Loucy (cell line): ENCODE measurements around the gene PA2G4.

ENCODE experiments used
- H2AFZ ChIP-seq: fragments of 200-600 bp; sonication (generic); 2 replicates; pipeline ENCODE4 v1.6.0; 2016; ENCODE audit warnings: antibody characterized with exemption, mild to moderate bottlenecking, low read length, moderate library complexity
- H3F3A ChIP-seq: fragments of 200-600 bp; 2 replicates; pipeline ENCODE4 v1.6.0; 2016; ENCODE audit warnings: antibody characterized with exemption, low read depth, mild to moderate bottlenecking
- H3K27me3 ChIP-seq: fragments of 200-600 bp; sonication (generic); 2 replicates; pipeline ENCODE4 v1.6.1; 2014; ENCODE audit warnings: low read length, mild to moderate bottlenecking; ENCODE audit not compliant: insufficient read depth, poor library complexity, severe bottlenecking
- H3K36me3 ChIP-seq: fragments of 200-600 bp; sonication (generic); 2 replicates; pipeline ENCODE4 v1.6.1; 2016; ENCODE audit warnings: low read length; ENCODE audit not compliant: insufficient read depth
- H3K4me1 ChIP-seq: fragments of 200-600 bp; sonication (generic); 2 replicates; pipeline ENCODE4 v1.5.1; 2014; ENCODE audit warnings: low read length, mild to moderate bottlenecking; ENCODE audit not compliant: insufficient read depth, poor library complexity, severe bottlenecking
- H3K4me2 ChIP-seq: fragments of 200-600 bp; sonication (generic); 2 replicates; pipeline ENCODE4 v1.6.0; 2014; ENCODE audit warnings: antibody characterized with exemption, low read length, low read depth, mild to moderate bottlenecking; ENCODE audit not compliant: poor library complexity, severe bottlenecking
- H3K4me3 ChIP-seq: fragments of 200-600 bp; sonication (generic); 2 replicates; pipeline ENCODE4 v1.5.1; 2014; ENCODE audit warnings: low read length, mild to moderate bottlenecking, mixed read lengths; ENCODE audit not compliant: poor library complexity, severe bottlenecking
- H3K79me2 ChIP-seq: fragments of 200-600 bp; sonication (generic); 2 replicates; pipeline ENCODE4 v1.6.1; 2014; ENCODE audit warnings: low read length; ENCODE audit not compliant: insufficient read depth
- H3K9ac ChIP-seq: fragments of 200-600 bp; sonication (generic); 2 replicates; pipeline ENCODE4 v1.6.0; 2014; ENCODE audit warnings: mild to moderate bottlenecking, low read depth, low read length, moderate library complexity; ENCODE audit not compliant: poor library complexity, severe bottlenecking
- H3K9me2 ChIP-seq: fragments of 200-600 bp; sonication (generic); replicated peaks from 2 replicates; pipeline ENCODE4 v1.6.1; 2016; ENCODE audit warnings: low read depth, low read length, mixed read lengths
- H3K9me3 ChIP-seq: fragments of 200-600 bp; sonication (generic); 2 replicates; pipeline ENCODE4 v1.6.1; 2014; ENCODE audit warnings: mild to moderate bottlenecking, antibody characterized with exemption, low read length, low read depth; ENCODE audit not compliant: insufficient read depth
- H4K20me1 ChIP-seq: fragments of 200-600 bp; sonication (generic); 2 replicates; pipeline ENCODE4 v1.6.0; 2014; ENCODE audit warnings: antibody characterized with exemption, low read length, mild to moderate bottlenecking; ENCODE audit not compliant: insufficient read depth, poor library complexity, severe bottlenecking
- EZH2phosphoT487 ChIP-seq: fragments of 200-600 bp; IDR thresholded peaks from 2 replicates; pipeline ENCODE4 v1.6.1; 2018; ENCODE audit warnings: antibody characterized with exemption, mild to moderate bottlenecking, moderate library complexity, borderline replicate concordance
- TF ChIP-seq, protein P1 (sequence below): fragments of 200-600 bp; sonication (generic); conservative IDR thresholded peaks from 2 replicates; pipeline ENCODE4 v1.5.1; 2014; ENCODE audit warnings: mild to moderate bottlenecking, antibody characterized with exemption, low read length

The PA2G4 gene

DNA sequence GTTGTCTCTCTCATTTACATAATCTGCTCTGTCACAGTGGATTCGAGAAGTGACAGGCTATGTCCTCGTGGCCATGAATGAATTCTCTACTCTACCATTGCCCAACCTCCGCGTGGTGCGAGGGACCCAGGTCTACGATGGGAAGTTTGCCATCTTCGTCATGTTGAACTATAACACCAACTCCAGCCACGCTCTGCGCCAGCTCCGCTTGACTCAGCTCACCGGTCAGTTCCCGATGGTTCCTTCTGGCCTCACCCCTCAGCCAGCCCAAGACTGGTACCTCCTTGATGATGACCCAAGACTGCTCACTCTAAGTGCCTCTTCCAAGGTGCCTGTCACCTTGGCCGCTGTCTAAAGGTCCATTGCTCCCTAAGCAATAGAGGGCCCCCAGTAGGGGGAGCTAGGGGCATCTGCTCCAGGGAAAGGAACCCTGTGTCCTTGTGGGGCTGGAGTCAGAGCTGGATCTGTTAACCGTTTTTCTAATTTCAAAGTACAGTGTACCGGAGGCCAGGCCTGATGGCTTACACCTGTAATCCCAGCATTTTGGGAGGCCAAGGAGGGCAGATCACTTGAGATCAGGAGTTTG lies 19.3 kb upstream of the PA2G4 start:
- H3K4me2 ChIP-seq: no peak overlapping the region
- H3K4me1 ChIP-seq: peaks cover under 1% of the 10 kb centered on the region
- H3K9me2 ChIP-seq: no peaks in the 10 kb centered on the region
- no peaks in the 10 kb centered on the region for H4K20me1 ChIP-seq
- no peaks in the 10 kb centered on the region for H3K27me3 ChIP-seq
- H3K9me3 ChIP-seq: no peaks in the 10 kb centered on the region
- H3K4me3 ChIP-seq: no peak overlapping the region
- H2AFZ ChIP-seq: no peak overlapping the region
- TF ChIP-seq, protein P1, sequence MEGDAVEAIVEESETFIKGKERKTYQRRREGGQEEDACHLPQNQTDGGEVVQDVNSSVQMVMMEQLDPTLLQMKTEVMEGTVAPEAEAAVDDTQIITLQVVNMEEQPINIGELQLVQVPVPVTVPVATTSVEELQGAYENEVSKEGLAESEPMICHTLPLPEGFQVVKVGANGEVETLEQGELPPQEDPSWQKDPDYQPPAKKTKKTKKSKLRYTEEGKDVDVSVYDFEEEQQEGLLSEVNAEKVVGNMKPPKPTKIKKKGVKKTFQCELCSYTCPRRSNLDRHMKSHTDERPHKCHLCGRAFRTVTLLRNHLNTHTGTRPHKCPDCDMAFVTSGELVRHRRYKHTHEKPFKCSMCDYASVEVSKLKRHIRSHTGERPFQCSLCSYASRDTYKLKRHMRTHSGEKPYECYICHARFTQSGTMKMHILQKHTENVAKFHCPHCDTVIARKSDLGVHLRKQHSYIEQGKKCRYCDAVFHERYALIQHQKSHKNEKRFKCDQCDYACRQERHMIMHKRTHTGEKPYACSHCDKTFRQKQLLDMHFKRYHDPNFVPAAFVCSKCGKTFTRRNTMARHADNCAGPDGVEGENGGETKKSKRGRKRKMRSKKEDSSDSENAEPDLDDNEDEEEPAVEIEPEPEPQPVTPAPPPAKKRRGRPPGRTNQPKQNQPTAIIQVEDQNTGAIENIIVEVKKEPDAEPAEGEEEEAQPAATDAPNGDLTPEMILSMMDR: peak; percentile 76
- no peak for TF ChIP-seq EZH2phosphoT487
- H3K9ac ChIP-seq: no peak overlapping the region
- H3K79me2 ChIP-seq: no peaks in the 10 kb centered on the region
- H3K36me3 ChIP-seq: no peaks in the 10 kb centered on the region
- no peaks in the 10 kb centered on the region for H3F3A ChIP-seq

DNA sequence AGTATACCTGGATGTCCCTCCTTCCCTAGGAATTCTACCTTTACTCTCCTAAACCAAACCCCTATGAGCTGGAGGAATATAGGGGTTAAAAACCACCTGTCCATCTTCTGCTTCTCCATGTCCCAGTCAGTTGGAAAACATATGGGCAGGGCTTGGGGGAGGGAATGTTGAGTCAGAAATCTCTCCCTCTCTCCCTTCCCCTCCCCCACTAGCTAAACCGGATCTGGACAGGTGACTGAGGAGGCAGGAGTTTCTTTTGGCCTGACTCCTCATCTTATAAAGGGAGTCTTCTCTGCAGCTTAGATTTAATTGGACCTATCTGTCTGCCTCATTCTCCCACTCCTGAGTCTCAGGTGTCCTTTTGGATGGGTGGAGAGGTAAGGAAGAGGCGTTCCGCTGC lies 18.3 kb upstream of the PA2G4 start:
- Histone ChIP-seq H3F3A (no peaks in the 10 kb centered on the region), H3K27me3 (no peaks in the 10 kb centered on the region), H3K4me1 (no peaks in the 10 kb centered on the region), H2AFZ (no peak overlapping the region), H3K36me3 (no peaks in the 10 kb centered on the region), H3K4me3 (no peak overlapping the region), H3K4me2 (no peak overlapping the region), H3K9me2 (no peaks in the 10 kb centered on the region), H3K79me2 (no peaks in the 10 kb centered on the region), H4K20me1 (no peaks in the 10 kb centered on the region), H3K9me3 (no peaks in the 10 kb centered on the region), H3K9ac (no peak overlapping the region)
- TF ChIP-seq EZH2phosphoT487: no peak
- TF ChIP-seq, protein P1: no peak

DNA sequence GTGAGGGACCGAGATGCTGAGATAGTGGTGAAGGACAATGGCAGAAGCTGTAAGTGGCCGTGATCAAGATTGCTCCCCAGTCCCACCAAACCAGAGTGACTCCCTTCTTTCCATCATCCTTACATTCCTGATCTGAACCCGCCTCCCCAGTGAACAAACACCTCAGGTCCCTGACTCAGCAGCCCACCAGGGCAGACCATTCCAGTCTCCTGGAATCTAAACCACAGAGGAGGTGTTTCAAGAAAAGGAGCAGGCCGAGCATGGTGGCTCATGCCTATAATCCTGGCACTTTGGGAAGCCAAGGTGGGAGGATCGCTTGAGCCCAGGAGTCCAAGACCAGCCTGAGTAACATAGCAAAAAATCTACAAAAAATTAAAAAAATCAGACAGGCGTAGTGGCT lies 17.8 kb upstream of the PA2G4 start:
- no peaks in the 10 kb centered on the region for H4K20me1 ChIP-seq
- no peak overlapping the region for H2AFZ ChIP-seq
- no peaks in the 10 kb centered on the region for H3K27me3 ChIP-seq
- TF ChIP-seq, protein P1: no peak
- no peaks in the 10 kb centered on the region for H3F3A ChIP-seq
- no peak overlapping the region for H3K9ac ChIP-seq
- no peak overlapping the region for H3K4me3 ChIP-seq
- H3K36me3 ChIP-seq: no peaks in the 10 kb centered on the region
- H3K9me3 ChIP-seq: no peaks in the 10 kb centered on the region
- no peak overlapping the region for H3K4me2 ChIP-seq
- H3K4me1 ChIP-seq: no peaks in the 10 kb centered on the region
- no peaks in the 10 kb centered on the region for H3K79me2 ChIP-seq
- H3K9me2 ChIP-seq: no peaks in the 10 kb centered on the region
